Naive B cell (primary cell): ENCODE results near the gene WIF1. TPM values are rescaled to one million over a fixed set of nuclear protein-coding genes. Genes with fewer than 3 reads are reported as not detected.

Experiments used
- ATAC-seq, 2 donors: fragments of 150-1000 bp; cut with Tn5 transposase; 2 replicates each; pipeline ENCODE4 v1.10.0; 2021; ENCODE audit warnings: low read depth in 2 of 2, mild to moderate bottlenecking in 2 of 2, moderate library complexity in 2 of 2
- DNase-seq: peaks from one replicate; pipeline ENCODE4 v3.0.0; 2022
- H3K27ac Mint-ChIP-seq, 6 donors: one replicate each; pipeline ENCODE4 v1.8.0; 2020 to 2022; ENCODE audit warnings: mild to moderate bottlenecking in 6 of 6, mixed read lengths in 6 of 6, moderate library complexity in 5 of 6, inconsistent platforms in 2 of 6
- H3K27me3 Mint-ChIP-seq, 3 donors: one replicate each; pipeline ENCODE4 v1.8.0; 2021 to 2022; ENCODE audit warnings: mixed read lengths in 3 of 3, mild to moderate bottlenecking in 1 of 3
- H3K36me3 Mint-ChIP-seq, 2 donors: one replicate each; pipeline ENCODE4 v1.8.0; 2020 to 2022; ENCODE audit warnings: mixed read lengths in 2 of 2, inconsistent platforms in 1 of 2, mild to moderate bottlenecking in 1 of 2
- H3K4me1 Mint-ChIP-seq, 3 donors: one replicate each; pipeline ENCODE4 v1.8.0; 2020 to 2022; ENCODE audit warnings: mixed read lengths in 3 of 3, inconsistent platforms in 1 of 3, mild to moderate bottlenecking in 1 of 3, moderate library complexity in 1 of 3
- H3K4me3 Mint-ChIP-seq, 8 donors: one replicate each; pipeline ENCODE4 v1.8.0; 2020 to 2022; ENCODE audit warnings: mild to moderate bottlenecking in 8 of 8, mixed read lengths in 8 of 8, moderate library complexity in 8 of 8, inconsistent platforms in 2 of 8
- H3K9me3 Mint-ChIP-seq, 7 donors: one replicate each; pipeline ENCODE4 v1.8.0; 2020 to 2022; ENCODE audit warnings: mixed read lengths in 7 of 7, mild to moderate bottlenecking in 5 of 7, inconsistent platforms in 2 of 7, moderate library complexity in 1 of 7
- polyA plus RNA-seq, 6 donors: library from polyadenylated mRNA; unstranded; fragments of 300-500 nt; fragmentation: Illumina TruSeq; gene quantifications; one replicate each; pipeline ENCODE4 v1.2.3, GENCODE V29; 2021; ENCODE audit warnings: low read depth in 6 of 6

The WIF1 gene
- polyA plus RNA-seq, 6 donors from 2014 or later = not detected

GRCh38 chr12:65051218-65051617 lies 69.9 kb downstream of the WIF1 start:
- H3K4me1 Mint-ChIP-seq = no peaks in the 10 kb centered on the region
- H3K27me3 Mint-ChIP-seq = peaks cover 17 to 39% (median 30%) of the 10 kb centered on the region in 3 donors
- H3K9me3 Mint-ChIP-seq = no peaks in the 10 kb centered on the region
- no peaks in the 10 kb centered on the region for H3K36me3 Mint-ChIP-seq
- DNase-seq (no peak), ATAC-seq (no peak)
- no peak overlapping the region for H3K4me3 Mint-ChIP-seq
- H3K27ac Mint-ChIP-seq = no peak overlapping the region

GRCh38 chr12:65045269-65045668 lies 75.8 kb downstream of the WIF1 start:
- no peaks in the 10 kb centered on the region for H3K36me3 Mint-ChIP-seq
- peaks cover 15 to 50% (median 47%) of the 10 kb centered on the region in 3 donors for H3K27me3 Mint-ChIP-seq
- ATAC-seq (no peak), DNase-seq (no peak)
- no peaks in the 10 kb centered on the region for H3K4me1 Mint-ChIP-seq
- H3K9me3 Mint-ChIP-seq = no peaks in the 10 kb centered on the region
- H3K4me3 Mint-ChIP-seq = no peak overlapping the region
- no peak overlapping the region for H3K27ac Mint-ChIP-seq

GRCh38 chr12:65039301-65039700 lies 81.8 kb downstream of the WIF1 start:
- peaks cover 17 to 44% (median 36%) of the 10 kb centered on the region in 3 donors for H3K27me3 Mint-ChIP-seq
- ATAC-seq = no peak
- H3K4me3 Mint-ChIP-seq = no peak overlapping the region
- DNase-seq = no peak
- peaks cover 0 to 5% of the 10 kb centered on the region in 2 donors for H3K36me3 Mint-ChIP-seq
- peaks cover 7 to 17% (median 8%) of the 10 kb centered on the region in 7 donors for H3K9me3 Mint-ChIP-seq
- H3K4me1 Mint-ChIP-seq = no peaks in the 10 kb centered on the region
- no peak overlapping the region for H3K27ac Mint-ChIP-seq

GRCh38 chr12:65025136-65025535 lies 96.0 kb downstream of the WIF1 start:
- DNase-seq = no peak
- Mint-ChIP-seq H3K27me3 (peaks cover 7 to 36% (median 33%) of the 10 kb centered on the region in 3 donors), H3K27ac (no peak overlapping the region), H3K9me3 (peaks cover 6 to 20% (median 13%) of the 10 kb centered on the region in 7 donors), H3K36me3 (no peaks in the 10 kb centered on the region), H3K4me1 (no peaks in the 10 kb centered on the region), H3K4me3 (no peak overlapping the region)
- no peak for ATAC-seq

- peaks cover 7 to 33% (median 33%) of the 10 kb centered on the region in 3 donors for H3K27me3 Mint-ChIP-seq
- DNase-seq (no peak), ATAC-seq (no peak)
- H3K27ac Mint-ChIP-seq = no peak overlapping the region
- peaks cover 6 to 16% (median 13%) of the 10 kb centered on the region in 7 donors for H3K9me3 Mint-ChIP-seq
- H3K4me3 Mint-ChIP-seq = no peak overlapping the region
- no peaks in the 10 kb centered on the region for H3K36me3 Mint-ChIP-seq
- no peaks in the 10 kb centered on the region for H3K4me1 Mint-ChIP-seq
Observed at GRCh38 chr12:65023485-65023884, 97.6 kb downstream of the WIF1 start.

GRCh38 chr12:65022960-65023359 lies 98.1 kb downstream of the WIF1 start:
- Mint-ChIP-seq H3K27ac (no peak overlapping the region), H3K36me3 (no peaks in the 10 kb centered on the region), H3K27me3 (peaks cover 8 to 33% (median 28%) of the 10 kb centered on the region in 3 donors), H3K9me3 (peaks cover 6 to 13% (median 10%) of the 10 kb centered on the region in 7 donors), H3K4me1 (no peaks in the 10 kb centered on the region), H3K4me3 (no peak overlapping the region)
- no peak for DNase-seq
- no peak for ATAC-seq

- peaks cover 5 to 8% (median 6%) of the 10 kb centered on the region in 7 donors for H3K9me3 Mint-ChIP-seq
- H3K4me1 Mint-ChIP-seq = no peaks in the 10 kb centered on the region
- H3K36me3 Mint-ChIP-seq = no peaks in the 10 kb centered on the region
- DNase-seq (no peak), ATAC-seq (no peak)
- peaks cover 12 to 35% (median 24%) of the 10 kb centered on the region in 3 donors for H3K27me3 Mint-ChIP-seq
- H3K4me3 Mint-ChIP-seq = no peak overlapping the region
- H3K27ac Mint-ChIP-seq = no peak overlapping the region
Observed at GRCh38 chr12:65022421-65022820, 98.7 kb downstream of the WIF1 start.

- Mint-ChIP-seq H3K4me3 (no peak overlapping the region), H3K27ac (no peak overlapping the region), H3K36me3 (no peaks in the 10 kb centered on the region), H3K9me3 (peaks cover 0 to 4% (median 3%) of the 10 kb centered on the region in 7 donors), H3K27me3 (peaks cover 21 to 51% (median 33%) of the 10 kb centered on the region in 3 donors), H3K4me1 (no peaks in the 10 kb centered on the region)
- DNase-seq = no peak
- no peak for ATAC-seq
Observed at GRCh38 chr12:65019696-65020234, 101.3 kb downstream of the WIF1 start.

GRCh38 chr12:65016881-65017650 lies 104.0 kb downstream of the WIF1 start:
- Mint-ChIP-seq H3K4me1 (no peaks in the 10 kb centered on the region), H3K4me3 (no peak overlapping the region), H3K9me3 (peaks cover 0 to 4% (median 0%) of the 10 kb centered on the region in 7 donors), H3K27ac (no peak overlapping the region), H3K27me3 (peaks cover 32 to 49% (median 39%) of the 10 kb centered on the region in 3 donors), H3K36me3 (peaks cover 0 to 5% of the 10 kb centered on the region in 2 donors)
- ATAC-seq (no peak), DNase-seq (no peak)

- no peak for ATAC-seq
- no peak overlapping the region for H3K4me3 Mint-ChIP-seq
- no peak overlapping the region for H3K27ac Mint-ChIP-seq
Observed at GRCh38 chr12:65015850-65016249, 105.3 kb downstream of the WIF1 start.

GRCh38 chr12:65014504-65015271 lies 106.4 kb downstream of the WIF1 start:
- H3K27ac Mint-ChIP-seq = no peak overlapping the region
- H3K27me3 Mint-ChIP-seq = peaks cover 32 to 42% (median 37%) of the 10 kb centered on the region in 3 donors
- ATAC-seq = no peak
- H3K36me3 Mint-ChIP-seq = peaks cover 0 to 5% of the 10 kb centered on the region in 2 donors
- no peaks in the 10 kb centered on the region for H3K9me3 Mint-ChIP-seq
- H3K4me1 Mint-ChIP-seq = no peaks in the 10 kb centered on the region
- no peak overlapping the region for H3K4me3 Mint-ChIP-seq
- DNase-seq = no peak

More at GRCh38 chr12:65015850-65016249, 105.3 kb downstream of the WIF1 start:
- H3K27me3 Mint-ChIP-seq = peaks cover 32 to 49% (median 38%) of the 10 kb centered on the region in 3 donors
- no peak for DNase-seq
- peaks cover 0 to 5% of the 10 kb centered on the region in 2 donors for H3K36me3 Mint-ChIP-seq
- no peaks in the 10 kb centered on the region for H3K9me3 Mint-ChIP-seq
- no peaks in the 10 kb centered on the region for H3K4me1 Mint-ChIP-seq

- DNase-seq = no peak
- H3K27me3 Mint-ChIP-seq = peaks cover 15 to 23% (median 23%) of the 10 kb centered on the region in 3 donors
- no peak overlapping the region for H3K4me3 Mint-ChIP-seq
- no peak for ATAC-seq
- peaks cover 0 to 5% of the 10 kb centered on the region in 2 donors for H3K36me3 Mint-ChIP-seq
- H3K27ac Mint-ChIP-seq = no peak overlapping the region
- H3K4me1 Mint-ChIP-seq = no peaks in the 10 kb centered on the region
- H3K9me3 Mint-ChIP-seq = no peaks in the 10 kb centered on the region
Observed at GRCh38 chr12:65010437-65010836, 110.7 kb downstream of the WIF1 start.

- no peak overlapping the region for H3K27ac Mint-ChIP-seq
- DNase-seq = no peak
- H3K9me3 Mint-ChIP-seq = peaks cover 0 to 14% (median 5%) of the 10 kb centered on the region in 7 donors
- H3K4me3 Mint-ChIP-seq = no peak overlapping the region
- H3K36me3 Mint-ChIP-seq = no peaks in the 10 kb centered on the region
- ATAC-seq = no peak
- H3K27me3 Mint-ChIP-seq = peaks cover 17 to 27% (median 25%) of the 10 kb centered on the region in 3 donors
- no peaks in the 10 kb centered on the region for H3K4me1 Mint-ChIP-seq
Observed at GRCh38 chr12:65005716-65006115, 115.4 kb downstream of the WIF1 start.
